Naive B cell (primary cell): ENCODE measurements around the gene QRFP. TPM values are rescaled to one million over a fixed set of nuclear protein-coding genes. Genes with fewer than 3 reads are reported as not detected.
"Not testable (repeated sequence)": the region's sequence is repeated elsewhere in the genome, so short reads cannot be mapped to it uniquely, and the experiment has no call there.

Experiments
- ATAC-seq, 2 donors: fragments of 150-1000 bp; cut with Tn5 transposase; 2 replicates each; pipeline ENCODE4 v1.10.0; 2021; ENCODE audit warnings: low read depth in 2 of 2, mild to moderate bottlenecking in 2 of 2, moderate library complexity in 2 of 2
- DNase-seq: peaks from one replicate; pipeline ENCODE4 v3.0.0; 2022
- H3K27ac Mint-ChIP-seq, 6 donors: one replicate each; pipeline ENCODE4 v1.8.0; 2020 to 2022; ENCODE audit warnings: mild to moderate bottlenecking in 6 of 6, mixed read lengths in 6 of 6, moderate library complexity in 5 of 6, inconsistent platforms in 2 of 6
- H3K27me3 Mint-ChIP-seq, 3 donors: one replicate each; pipeline ENCODE4 v1.8.0; 2021 to 2022; ENCODE audit warnings: mixed read lengths in 3 of 3, mild to moderate bottlenecking in 1 of 3
- H3K36me3 Mint-ChIP-seq, 2 donors: one replicate each; pipeline ENCODE4 v1.8.0; 2020 to 2022; ENCODE audit warnings: mixed read lengths in 2 of 2, inconsistent platforms in 1 of 2, mild to moderate bottlenecking in 1 of 2
- H3K4me1 Mint-ChIP-seq, 3 donors: one replicate each; pipeline ENCODE4 v1.8.0; 2020 to 2022; ENCODE audit warnings: mixed read lengths in 3 of 3, inconsistent platforms in 1 of 3, mild to moderate bottlenecking in 1 of 3, moderate library complexity in 1 of 3
- H3K4me3 Mint-ChIP-seq, 8 donors: one replicate each; pipeline ENCODE4 v1.8.0; 2020 to 2022; ENCODE audit warnings: mild to moderate bottlenecking in 8 of 8, mixed read lengths in 8 of 8, moderate library complexity in 8 of 8, inconsistent platforms in 2 of 8
- H3K9me3 Mint-ChIP-seq, 7 donors: one replicate each; pipeline ENCODE4 v1.8.0; 2020 to 2022; ENCODE audit warnings: mixed read lengths in 7 of 7, mild to moderate bottlenecking in 5 of 7, inconsistent platforms in 2 of 7, moderate library complexity in 1 of 7
- polyA plus RNA-seq, 6 donors: library from polyadenylated mRNA; unstranded; fragments of 300-500 nt; fragmentation: Illumina TruSeq; gene quantifications; one replicate each; pipeline ENCODE4 v1.2.3, GENCODE V29; 2021; ENCODE audit warnings: low read depth in 6 of 6

Gene QRFP
- polyA plus RNA-seq, 6 donors from 2014 or later: 0.42 to 0.75 TPM; not detected in 4

DNA sequence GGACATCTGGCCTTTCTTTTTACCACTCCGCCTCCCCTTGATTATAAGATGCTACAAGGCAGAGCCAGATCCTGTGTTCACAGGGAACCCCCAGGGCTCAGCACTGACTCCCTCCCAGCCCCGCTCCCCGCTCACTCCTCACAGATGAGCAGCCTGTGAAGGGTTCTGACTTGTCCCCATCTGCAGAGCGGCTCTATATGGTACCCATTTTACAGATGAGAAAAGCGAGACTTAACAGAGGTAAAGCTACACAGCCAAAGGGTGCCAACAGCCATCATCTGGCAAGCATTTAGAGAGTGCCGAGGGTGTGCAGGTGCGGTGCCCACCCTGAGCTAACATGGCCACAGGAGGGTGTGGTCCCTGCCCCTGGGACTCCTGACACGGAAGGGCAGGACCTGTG lies 23.6 kb upstream of the QRFP start:
- no peak overlapping the region for H3K27ac Mint-ChIP-seq
- H3K4me3 Mint-ChIP-seq: no peak overlapping the region
- DNase-seq (no peak), ATAC-seq (no peak)
- H3K4me1 Mint-ChIP-seq: no peaks in the 10 kb centered on the region
- H3K36me3 Mint-ChIP-seq: no peaks in the 10 kb centered on the region
- peaks cover 0 to 45% (median 17%) of the 10 kb centered on the region in 3 donors for H3K27me3 Mint-ChIP-seq
- no peaks in the 10 kb centered on the region for H3K9me3 Mint-ChIP-seq

DNA sequence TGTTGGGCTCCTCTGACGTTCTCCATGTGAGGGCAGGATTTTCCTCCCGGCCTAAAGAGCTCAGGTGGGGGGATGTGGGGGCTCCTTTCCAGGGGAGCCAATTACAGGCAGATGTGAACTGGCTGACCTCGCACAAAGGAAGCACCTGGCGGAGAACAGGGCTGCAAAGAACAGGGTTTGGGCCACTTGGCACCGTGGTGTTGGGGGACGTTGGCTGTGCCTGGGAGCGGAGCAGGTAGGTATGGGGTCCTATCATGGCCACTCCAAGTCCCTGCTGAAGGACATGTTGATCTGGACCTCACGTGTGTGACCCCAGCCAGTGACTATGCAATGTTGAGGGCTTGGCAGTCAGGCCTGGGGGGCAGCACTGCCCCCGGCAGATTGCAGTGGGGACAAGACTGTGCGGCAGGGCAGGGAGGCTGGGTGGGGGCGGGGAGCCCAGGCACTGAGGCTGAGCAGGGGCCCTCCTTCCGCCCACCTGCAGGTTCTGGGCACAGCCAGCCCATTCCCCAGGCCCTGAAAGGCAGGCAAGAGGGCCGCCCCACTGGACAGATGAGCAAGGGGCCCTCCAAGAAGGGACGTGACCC lies 23.0 kb upstream of the QRFP start:
- Mint-ChIP-seq H3K27ac (peak overlapping the region in 1 of 6 donors; percentile 32), H3K9me3 (no peaks in the 10 kb centered on the region), H3K4me1 (no peaks in the 10 kb centered on the region), H3K27me3 (peaks cover 0 to 45% (median 17%) of the 10 kb centered on the region in 3 donors), H3K36me3 (no peaks in the 10 kb centered on the region), H3K4me3 (no peak overlapping the region)
- ATAC-seq (no peak), DNase-seq (no peak)

DNA sequence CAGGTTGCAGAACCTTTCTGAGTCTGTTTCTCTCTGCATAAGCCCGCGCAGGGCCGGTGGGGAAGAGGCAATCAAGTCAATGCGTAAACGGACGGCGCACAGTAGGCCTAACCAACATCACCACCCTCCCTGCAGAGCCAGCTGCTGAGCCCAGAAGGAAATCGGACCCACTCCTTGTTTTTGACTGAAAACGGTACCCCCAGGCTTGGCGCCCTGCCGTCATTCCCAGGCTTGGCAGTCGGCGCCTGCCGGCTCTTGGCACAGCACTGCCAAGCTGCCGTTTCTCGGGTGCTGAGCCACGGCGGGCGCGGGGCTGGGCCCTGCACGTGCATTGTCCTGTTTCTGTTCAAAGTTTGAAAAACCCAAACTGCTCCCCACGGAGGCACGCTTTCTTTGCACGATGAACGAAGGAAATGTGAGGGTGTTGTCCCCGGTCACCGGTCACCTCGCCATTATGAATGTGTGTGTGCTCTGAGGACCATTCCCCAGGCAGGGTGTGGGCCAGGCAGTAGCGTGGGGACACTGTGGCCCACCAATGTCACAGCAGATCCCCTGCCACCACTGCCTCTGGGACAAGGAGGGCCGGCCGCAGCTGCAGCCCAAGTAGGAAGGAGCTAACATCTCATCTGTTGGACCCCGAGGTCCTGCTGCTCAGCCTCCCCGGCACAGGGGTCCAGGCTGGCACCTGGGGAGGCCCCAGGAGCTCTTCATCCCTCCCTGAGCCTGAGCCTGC lies 22.4 kb upstream of the QRFP start:
- ATAC-seq: no peak

DNA sequence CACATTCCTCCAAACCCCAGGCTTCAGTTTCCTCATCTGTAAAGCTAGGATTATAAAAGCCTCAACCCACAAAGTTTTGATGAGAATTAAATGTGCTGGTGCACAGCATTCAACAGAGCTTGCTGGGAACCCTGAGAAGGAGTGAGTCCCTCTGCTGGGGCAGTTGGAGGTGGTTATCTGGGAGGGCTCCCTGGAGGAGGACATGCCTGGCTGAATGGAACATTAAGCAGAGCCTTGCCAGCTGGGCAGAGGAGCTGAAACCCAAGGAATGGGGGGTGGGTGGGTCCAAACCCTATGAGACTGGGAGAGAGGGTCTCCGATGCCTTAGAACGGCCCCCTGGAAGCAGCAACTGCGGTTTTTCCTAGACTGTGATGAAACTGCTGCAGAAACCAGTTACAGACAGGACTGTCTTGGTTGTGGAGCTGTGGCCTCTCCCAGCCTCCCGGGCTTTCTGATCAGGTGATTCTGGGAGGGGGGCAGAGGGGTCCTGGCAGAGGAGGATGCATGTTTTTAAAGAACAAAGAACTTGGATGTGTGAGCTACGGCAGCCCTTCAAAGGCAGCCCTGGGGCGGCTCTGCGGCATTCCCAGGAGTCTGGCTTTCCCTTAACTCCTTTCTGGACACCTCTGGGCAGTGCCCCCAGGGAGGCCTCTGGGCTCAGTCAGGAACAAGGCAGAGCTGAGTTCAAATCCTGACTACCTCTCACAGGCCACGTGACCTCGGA lies 21.7 kb upstream of the QRFP start:
- Mint-ChIP-seq H3K4me3 (no peak overlapping the region), H3K36me3 (no peaks in the 10 kb centered on the region), H3K27me3 (peaks cover 0 to 45% (median 17%) of the 10 kb centered on the region in 3 donors), H3K9me3 (no peaks in the 10 kb centered on the region), H3K27ac (no peak overlapping the region), H3K4me1 (no peaks in the 10 kb centered on the region)
- ATAC-seq (no peak), DNase-seq (no peak)

More for the DNA sequence above, 22.4 kb upstream of the QRFP start:
- H3K9me3 Mint-ChIP-seq: no peaks in the 10 kb centered on the region
- no peaks in the 10 kb centered on the region for H3K36me3 Mint-ChIP-seq
- peaks cover 0 to 45% (median 17%) of the 10 kb centered on the region in 3 donors for H3K27me3 Mint-ChIP-seq
- no peak for DNase-seq
- H3K27ac Mint-ChIP-seq: no peak overlapping the region
- H3K4me1 Mint-ChIP-seq: no peaks in the 10 kb centered on the region
- no peak overlapping the region for H3K4me3 Mint-ChIP-seq

DNA sequence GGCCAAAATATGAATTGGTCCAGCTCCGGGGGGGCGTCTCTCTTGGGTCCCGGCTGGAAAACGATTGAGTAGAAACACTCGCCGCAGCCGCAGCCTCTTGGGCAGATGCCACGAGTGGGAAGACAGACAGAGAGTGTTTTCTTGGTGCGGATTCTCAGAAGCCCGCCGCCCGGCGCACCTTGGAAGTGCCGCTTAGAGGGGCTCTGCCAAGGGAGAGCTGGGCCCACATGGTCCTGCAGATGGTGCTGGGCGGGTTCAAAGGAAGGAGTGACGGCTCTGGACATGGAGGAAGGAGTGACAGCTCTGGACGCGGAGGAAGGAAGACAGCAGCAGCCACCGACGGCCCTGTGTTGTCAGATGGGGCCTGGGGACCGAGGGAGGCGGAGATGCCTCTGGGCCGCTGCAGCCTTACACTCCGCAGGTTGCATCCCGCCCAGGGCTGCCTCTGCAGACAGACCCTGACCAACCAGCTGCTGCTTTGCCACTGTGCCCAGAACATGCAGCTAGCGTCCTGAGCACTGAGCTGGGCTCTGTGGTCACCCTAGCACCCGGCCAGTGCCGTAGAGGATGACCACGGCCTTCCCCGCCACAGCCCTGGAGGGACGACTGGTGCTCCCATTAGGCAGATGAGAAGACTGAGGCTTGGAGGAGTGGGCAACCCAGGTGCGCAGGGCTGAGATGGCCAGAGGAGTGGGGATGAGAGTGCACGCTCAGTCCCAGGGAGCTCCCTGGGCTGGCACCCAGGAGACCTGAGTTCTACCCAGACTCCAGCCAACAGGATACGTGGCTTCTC lies 20.8 kb upstream of the QRFP start:
- DNase-seq (no peak), ATAC-seq (no peak)
- no peaks in the 10 kb centered on the region for H3K9me3 Mint-ChIP-seq
- no peaks in the 10 kb centered on the region for H3K36me3 Mint-ChIP-seq
- H3K4me3 Mint-ChIP-seq: no peak overlapping the region
- H3K27me3 Mint-ChIP-seq: peaks cover 0 to 37% (median 9%) of the 10 kb centered on the region in 3 donors
- no peaks in the 10 kb centered on the region for H3K4me1 Mint-ChIP-seq
- no peak overlapping the region for H3K27ac Mint-ChIP-seq

DNA sequence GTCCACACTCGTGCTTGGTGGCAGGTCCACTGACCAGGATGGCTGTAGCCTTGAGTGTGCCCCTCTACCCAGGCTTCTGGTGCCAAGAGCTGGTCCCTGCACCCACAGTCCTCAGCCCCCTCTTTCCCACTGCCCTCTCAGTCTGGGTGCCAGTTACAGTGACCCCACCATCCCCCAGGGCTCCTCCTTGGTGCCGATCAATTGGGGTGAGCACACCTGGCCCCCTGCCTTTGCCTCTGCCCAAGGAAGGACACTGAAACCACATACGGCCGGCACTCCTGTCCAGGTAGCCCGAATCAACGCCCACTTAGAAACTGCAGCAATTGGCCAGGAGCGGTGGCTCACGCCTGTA lies 18.5 kb upstream of the QRFP start:
- Mint-ChIP-seq H3K36me3 (no peaks in the 10 kb centered on the region), H3K9me3 (no peaks in the 10 kb centered on the region), H3K4me3 (no peak overlapping the region), H3K27me3 (peaks cover 0 to 24% (median 0%) of the 10 kb centered on the region in 3 donors), H3K27ac (no peak overlapping the region), H3K4me1 (peaks cover 0 to 4% (median 0%) of the 10 kb centered on the region in 3 donors)
- ATAC-seq: no peak
- no peak for DNase-seq

DNA sequence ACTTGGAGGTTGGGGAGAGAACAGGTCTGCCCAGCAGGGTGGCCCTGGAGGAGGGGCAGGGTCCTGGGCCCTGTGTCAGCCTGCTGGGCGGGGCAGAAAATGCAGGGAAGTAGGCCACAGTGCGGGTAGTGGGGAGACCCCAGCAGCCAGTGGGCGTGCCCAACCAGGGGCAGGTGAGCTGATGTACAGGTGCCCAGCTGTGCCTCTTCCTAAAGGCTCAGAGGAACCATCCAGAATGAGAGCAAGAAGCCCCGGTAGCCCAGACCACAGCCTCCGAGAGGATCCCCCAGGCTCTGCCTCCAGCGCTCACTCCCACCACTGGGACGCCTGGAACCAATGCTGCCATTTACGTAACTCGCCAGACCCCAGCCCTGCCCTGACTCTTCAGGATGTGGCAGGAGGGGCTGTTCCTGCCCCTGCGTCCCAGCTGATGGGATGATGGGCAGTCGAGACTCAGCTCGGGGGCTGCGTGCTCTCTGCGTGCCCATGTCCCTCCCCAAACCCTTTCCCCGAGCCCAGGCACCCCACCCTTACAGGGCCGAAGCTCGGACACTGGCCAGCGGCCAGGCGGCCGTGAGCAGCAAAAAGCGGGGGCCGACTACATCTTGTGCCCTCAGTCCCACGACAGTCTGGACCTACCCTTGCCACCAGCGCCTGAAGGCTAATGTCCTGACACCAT lies 17.9 kb upstream of the QRFP start:
- peaks cover 0 to 4% (median 0%) of the 10 kb centered on the region in 3 donors for H3K4me1 Mint-ChIP-seq
- no peaks in the 10 kb centered on the region for H3K36me3 Mint-ChIP-seq
- ATAC-seq (no peak), DNase-seq (no peak)
- no peaks in the 10 kb centered on the region for H3K9me3 Mint-ChIP-seq
- no peak overlapping the region for H3K4me3 Mint-ChIP-seq
- no peak overlapping the region for H3K27ac Mint-ChIP-seq
- H3K27me3 Mint-ChIP-seq: peaks cover 0 to 24% (median 0%) of the 10 kb centered on the region in 3 donors

DNA sequence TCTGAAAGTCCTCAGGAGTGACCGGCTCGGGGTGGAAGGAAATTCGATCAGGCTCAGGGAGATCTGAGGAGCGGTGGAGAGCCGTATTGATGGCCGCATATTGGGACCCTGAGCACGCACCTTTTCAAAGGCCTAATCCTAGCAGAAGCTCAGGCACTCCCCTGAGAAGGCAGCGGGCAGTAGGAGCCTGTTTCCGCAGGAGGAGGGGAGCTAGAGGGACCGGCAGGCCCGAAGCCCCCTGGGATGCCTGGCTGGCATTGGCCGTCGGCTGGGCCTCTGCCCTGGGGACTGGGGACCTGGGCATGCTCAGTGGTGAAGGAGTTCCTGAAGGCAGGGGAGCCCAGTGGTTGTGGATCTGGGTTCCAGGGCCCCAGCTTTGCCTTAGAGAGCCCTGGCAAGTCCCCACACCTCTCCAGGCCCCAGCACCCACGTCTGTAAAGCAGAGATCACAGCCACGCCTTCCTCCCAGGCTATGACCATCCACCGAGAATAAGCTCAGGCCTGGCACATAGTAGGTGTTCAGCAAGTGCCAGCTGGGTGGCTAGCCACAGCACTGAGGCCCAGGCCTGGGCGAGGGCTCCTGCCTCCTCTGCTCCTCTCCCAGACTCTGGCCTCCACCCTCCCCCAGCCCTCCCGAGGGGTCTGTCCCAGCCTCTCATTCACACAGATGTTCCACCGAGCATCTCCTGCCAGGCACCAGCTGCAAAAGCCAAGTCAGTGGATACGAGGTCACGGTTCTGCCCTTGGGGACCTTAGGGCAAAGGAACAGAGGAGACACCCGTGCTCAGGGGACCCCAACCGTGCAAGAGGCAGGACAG lies 17.2 kb upstream of the QRFP start:
- Mint-ChIP-seq H3K9me3 (no peaks in the 10 kb centered on the region), H3K4me1 (peaks cover 0 to 4% (median 0%) of the 10 kb centered on the region in 3 donors), H3K36me3 (no peaks in the 10 kb centered on the region), H3K27ac (no peak overlapping the region), H3K4me3 (no peak overlapping the region), H3K27me3 (peaks cover 0 to 16% (median 0%) of the 10 kb centered on the region in 3 donors)
- no peak for ATAC-seq
- no peak for DNase-seq

DNA sequence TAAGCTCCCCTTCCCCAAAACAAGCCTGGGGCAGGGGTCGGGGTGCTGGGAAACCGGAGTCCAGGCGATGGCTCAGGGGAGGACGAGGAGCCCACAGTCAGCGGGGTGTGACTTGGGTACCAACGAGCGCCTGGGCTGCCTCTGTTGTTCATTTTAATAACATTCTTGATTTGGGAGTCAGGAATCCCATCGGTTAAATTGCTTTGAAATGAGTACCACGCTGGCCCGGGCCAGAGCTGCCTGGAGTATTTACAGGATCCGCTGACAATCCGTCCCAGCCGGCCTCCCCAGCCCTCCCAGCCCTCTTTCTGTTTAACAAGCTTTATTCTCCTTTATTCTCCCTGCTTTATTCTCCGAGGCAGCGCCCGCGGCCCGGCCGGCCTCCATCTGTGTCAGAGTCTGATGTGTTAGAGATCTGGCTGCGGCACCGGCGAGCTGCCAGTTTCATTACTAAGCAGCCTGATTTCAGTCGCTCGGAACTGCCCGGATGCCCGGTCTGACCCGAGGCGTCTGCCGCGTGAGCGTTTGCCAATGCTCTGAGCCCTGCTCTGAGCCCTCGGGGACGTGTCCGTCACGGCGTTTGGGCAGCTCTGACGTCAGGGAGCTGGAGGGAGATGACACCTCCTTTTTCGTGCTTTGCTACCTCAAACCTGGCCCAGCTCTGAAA lies 16.5 kb upstream of the QRFP start:
- no peaks in the 10 kb centered on the region for H3K9me3 Mint-ChIP-seq
- H3K36me3 Mint-ChIP-seq: no peaks in the 10 kb centered on the region
- H3K4me1 Mint-ChIP-seq: peaks cover 0 to 4% (median 0%) of the 10 kb centered on the region in 3 donors
- no peak overlapping the region for H3K4me3 Mint-ChIP-seq
- no peak overlapping the region for H3K27ac Mint-ChIP-seq
- no peak for DNase-seq
- peaks cover 0 to 16% (median 0%) of the 10 kb centered on the region in 3 donors for H3K27me3 Mint-ChIP-seq
- no peak for ATAC-seq

DNA sequence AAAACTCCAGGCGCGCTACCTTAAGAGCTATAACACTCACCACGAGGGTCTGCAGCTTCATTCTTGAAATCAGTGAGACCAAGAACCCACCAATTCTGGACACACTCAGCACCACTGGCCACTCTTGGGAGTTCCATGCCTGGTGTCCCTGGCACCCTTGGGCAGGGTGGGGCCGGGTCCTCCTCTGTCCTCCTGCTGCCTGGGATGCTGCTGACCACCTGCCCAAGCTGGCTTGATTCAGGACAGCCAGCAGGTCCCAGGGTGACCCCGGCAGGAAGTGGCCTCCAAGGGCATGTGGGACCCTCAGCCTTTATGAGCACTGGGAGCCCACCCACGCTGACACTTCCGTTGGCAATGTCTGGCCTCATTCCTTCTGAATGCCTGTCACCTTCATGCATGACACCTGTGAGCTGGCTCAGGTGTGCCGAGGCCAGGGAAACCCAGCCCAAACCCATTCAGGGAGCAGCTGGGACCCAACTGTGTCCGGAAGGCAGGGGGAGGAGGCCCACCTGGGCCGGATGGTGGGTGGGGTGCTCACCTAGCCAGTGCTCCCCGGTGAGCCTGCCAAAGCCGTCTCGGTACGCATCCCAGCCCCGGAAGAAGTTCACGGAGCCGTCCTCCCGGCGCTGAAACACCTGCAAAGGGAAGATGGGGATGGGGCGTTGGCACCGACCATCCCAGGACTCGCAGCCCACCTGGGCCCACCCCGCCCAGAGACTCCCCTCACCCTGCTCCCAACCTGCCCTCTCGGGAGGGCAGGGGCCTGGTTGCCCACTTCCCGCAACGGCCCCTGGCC lies 14.8 kb upstream of the QRFP start:
- no peak overlapping the region for H3K4me3 Mint-ChIP-seq
- DNase-seq: no peak
- H3K27me3 Mint-ChIP-seq: peaks cover 0 to 3% (median 0%) of the 10 kb centered on the region in 3 donors
- H3K36me3 Mint-ChIP-seq: no peaks in the 10 kb centered on the region
- ATAC-seq: no peak
- peak overlapping the region in 1 of 6 donors; percentile 3 for H3K27ac Mint-ChIP-seq
- H3K4me1 Mint-ChIP-seq: peaks cover 0 to 4% (median 0%) of the 10 kb centered on the region in 3 donors
- no peaks in the 10 kb centered on the region for H3K9me3 Mint-ChIP-seq

DNA sequence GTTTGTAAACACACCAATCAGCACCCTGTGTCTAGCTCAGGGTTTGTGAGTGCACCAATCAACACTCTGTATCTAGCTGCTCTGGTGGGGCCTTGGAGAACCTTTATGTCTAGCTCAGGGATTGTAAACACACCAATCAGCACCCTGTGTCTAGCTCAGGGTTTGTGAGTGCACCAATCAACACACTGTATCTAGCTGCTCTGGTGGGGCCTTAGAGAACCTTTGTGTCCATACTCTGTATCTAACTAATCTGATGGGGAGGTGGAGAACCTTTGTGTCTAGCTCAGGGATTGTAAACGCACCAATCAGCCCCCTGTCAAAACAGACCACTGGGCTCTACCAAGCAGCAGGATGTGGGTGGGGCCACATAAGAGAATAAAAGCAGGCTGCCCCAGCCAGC lies 14.1 kb upstream of the QRFP start:
- not testable (repeated sequence) for ATAC-seq, DNase-seq, H3K4me3 Mint-ChIP-seq, H3K36me3 Mint-ChIP-seq, H3K9me3 Mint-ChIP-seq, H3K4me1 Mint-ChIP-seq, H3K27me3 Mint-ChIP-seq
- peak overlapping the region in 1 of 6 donors; percentile 3 for H3K27ac Mint-ChIP-seq
